ENCODE measurements around the gene KCNJ15.

Gene KCNJ15

DNA sequence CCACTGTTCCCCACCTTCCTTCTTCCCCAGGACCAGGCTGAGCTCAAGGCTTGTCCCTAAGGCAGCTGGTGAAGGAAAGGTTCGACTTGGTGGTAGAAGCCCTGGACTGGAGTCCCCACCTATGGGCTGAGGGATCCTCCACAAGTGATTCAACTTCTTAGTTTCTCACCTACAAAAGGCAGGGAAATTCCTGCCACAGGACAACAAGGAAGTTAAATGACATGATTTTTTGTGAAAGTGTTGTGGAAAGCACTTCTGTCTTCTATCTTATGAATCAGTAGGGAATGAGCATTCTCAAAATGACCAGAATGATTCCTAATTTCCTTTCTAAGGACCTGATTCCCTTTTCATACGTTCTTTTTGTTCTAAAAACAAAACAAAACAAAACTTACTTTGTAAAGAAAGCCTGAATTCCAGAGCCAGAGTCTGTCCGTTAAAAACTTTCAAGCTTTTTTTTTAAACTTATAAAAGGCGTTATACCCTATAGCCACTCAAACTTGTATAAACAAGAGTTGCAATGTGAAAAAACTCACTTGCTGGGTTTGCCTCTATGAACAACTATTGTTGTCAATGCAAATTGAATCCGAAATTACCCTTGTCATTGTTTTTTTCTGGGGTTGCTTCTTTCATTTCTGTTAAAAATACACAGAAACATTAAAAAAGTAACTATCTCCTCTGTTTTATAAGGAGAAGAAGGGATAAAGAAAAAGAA is 12.2 kb downstream of the KCNJ15 start:
- DNase-seq (ENCODE audit: low read depth) = no peak

- no peak for DNase-seq (ENCODE audit: low read depth)
Measured at GRCh38 chr21:38269576-38269936, 12.8 kb downstream of the KCNJ15 start.

DNA sequence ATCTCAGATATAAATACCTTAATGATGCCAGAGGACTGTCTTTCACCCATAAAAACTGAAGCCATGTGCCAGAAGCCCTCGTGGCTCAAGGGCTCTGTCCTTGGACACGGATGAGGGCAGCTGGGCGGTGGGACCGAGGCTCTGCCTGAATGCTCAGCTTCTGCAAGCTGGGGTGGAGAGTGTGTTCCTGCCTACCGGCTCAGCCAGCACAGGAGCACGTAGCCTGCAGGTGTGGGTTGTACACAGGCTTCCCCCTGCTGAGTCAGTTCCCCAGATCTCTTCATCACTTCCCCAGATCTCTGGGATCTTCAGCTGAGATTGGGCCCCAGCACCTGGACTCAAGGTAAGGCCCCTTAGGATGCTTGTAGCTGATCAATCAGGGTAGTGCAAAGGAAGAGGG is 15.4 kb downstream of the KCNJ15 start:
- DNase-seq (ENCODE audit: low read depth) = no peak

- no peak for DNase-seq (ENCODE audit: low read depth)
Measured at GRCh38 chr21:38273745-38274542, 17.2 kb downstream of the KCNJ15 start.

GRCh38 chr21:38277501-38278131 is 20.8 kb downstream of the KCNJ15 start:
- peak; percentile 88 for DNase-seq (ENCODE audit: low read depth)

GRCh38 chr21:38280454-38280853 is 23.7 kb downstream of the KCNJ15 start:
- DNase-seq (ENCODE audit: low read depth) = no peak

GRCh38 chr21:38280867-38281266 is 24.1 kb downstream of the KCNJ15 start:
- no peak for DNase-seq (ENCODE audit: low read depth)

DNA sequence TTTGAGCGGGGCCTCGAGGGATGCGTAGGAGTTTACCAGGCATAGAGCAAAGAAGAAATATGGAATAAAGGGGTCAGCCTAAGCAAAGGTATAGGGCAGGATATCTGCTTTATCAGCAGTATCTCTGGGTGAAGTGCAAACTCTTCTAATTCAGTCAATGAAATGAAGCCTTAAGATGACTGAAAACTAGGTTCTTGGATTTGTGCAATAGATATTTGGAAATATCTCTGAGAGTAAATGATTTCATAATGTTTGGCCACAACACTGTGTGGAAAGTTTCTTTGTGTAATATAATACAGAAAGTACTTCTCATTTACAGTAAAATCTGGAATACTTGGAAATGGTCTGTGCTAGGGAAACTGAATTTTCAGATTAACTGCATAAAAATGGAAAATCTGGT is 26.1 kb downstream of the KCNJ15 start:
- no peak for DNase-seq (ENCODE audit: low read depth)

- DNase-seq (ENCODE audit: low read depth) = no peak
Measured at GRCh38 chr21:38284216-38284615, 27.4 kb downstream of the KCNJ15 start.

GRCh38 chr21:38286739-38287471 is 30.1 kb downstream of the KCNJ15 start:
- DNase-seq (ENCODE audit: low read depth) = no peak

- no peak for DNase-seq (ENCODE audit: low read depth)
Measured at GRCh38 chr21:38287476-38287875, 30.7 kb downstream of the KCNJ15 start.

- DNase-seq (ENCODE audit: low read depth) = peak; percentile 87
Measured at GRCh38 chr21:38289705-38290485, 33.1 kb downstream of the KCNJ15 start.

- DNase-seq (ENCODE audit: low read depth) = no peak
Measured at GRCh38 chr21:38290809-38291208, 34.0 kb downstream of the KCNJ15 start.

GRCh38 chr21:38291874-38292273 is 35.1 kb downstream of the KCNJ15 start:
- DNase-seq (ENCODE audit: low read depth) = no peak

DNA sequence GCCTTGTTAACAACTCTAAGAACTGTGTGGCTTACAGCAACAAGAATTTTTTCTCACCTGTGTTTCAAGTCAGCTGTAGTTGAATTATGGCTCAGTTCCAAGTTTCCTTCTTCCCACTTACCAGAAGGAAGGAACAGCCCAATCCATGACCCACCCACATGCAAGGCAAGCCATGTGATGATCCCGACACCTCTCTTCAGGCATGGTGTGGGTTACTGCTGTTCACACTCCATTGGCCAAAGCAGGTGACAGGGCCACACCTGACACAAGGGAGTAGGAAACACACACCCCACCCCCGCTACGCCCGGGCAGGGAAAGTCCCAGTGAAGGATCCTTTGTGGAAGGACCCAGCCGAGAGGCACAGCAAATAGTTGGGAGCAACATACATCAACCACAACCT is 36.3 kb downstream of the KCNJ15 start:
- no peak for DNase-seq (ENCODE audit: low read depth)

GRCh38 chr21:38293765-38294164 is 37.0 kb downstream of the KCNJ15 start:
- no peak for DNase-seq (ENCODE audit: low read depth)

DNA sequence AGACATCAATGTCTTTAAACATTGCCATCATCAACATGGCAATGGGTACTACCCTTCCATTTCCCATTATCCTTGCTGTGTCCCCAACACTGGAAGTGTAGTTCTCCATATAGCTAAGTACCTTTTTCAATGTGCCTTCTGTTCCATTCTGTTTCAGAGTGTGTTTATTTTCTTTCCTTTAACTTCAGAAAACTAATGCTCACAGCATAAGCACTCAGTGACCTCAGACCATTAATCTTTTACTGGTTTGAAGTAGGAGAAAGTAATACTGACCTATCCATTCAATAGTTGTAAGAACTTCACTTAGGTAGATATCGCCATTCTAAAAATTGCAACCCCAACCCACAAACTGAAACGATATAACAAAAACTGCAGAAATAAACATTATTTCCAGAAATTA is 37.8 kb downstream of the KCNJ15 start:
- DNase-seq (ENCODE audit: low read depth) = no peak

DNA sequence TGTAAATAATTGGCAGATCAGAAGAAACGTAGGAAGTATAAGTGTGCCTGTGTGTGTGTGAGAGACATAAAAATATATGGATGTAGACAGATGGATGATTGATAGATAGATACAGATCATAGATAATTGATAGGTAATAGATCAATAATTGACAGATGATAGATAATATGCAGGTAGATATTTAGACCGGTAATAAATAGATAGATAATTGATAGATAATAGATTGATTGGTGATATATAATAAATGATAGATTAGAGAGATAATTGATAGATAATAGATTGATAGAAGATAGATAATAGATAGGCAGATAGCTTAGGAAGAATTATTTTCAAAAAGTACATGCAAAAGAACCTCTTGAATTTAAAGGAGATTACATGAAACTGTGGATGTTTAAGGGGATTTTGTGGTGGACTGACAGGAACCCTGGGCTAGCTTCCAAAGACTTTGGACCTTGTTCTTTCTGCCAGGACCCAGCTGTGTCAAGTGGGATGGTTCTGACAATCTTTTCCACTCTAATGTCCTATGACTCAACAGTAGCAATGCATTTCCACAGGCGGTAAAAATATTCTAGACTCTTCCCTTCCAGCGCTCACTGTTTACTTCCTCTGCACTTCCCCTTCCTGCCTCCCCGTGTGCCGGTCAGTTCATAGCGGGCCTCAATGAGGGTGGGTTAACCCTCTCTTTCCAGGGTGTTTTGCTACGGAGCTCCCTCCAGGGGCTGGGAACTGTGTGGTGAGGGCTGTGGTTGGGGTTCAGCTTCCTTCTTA is 39.4 kb downstream of the KCNJ15 start:
- DNase-seq (ENCODE audit: low read depth) = peak; percentile 8

DNA sequence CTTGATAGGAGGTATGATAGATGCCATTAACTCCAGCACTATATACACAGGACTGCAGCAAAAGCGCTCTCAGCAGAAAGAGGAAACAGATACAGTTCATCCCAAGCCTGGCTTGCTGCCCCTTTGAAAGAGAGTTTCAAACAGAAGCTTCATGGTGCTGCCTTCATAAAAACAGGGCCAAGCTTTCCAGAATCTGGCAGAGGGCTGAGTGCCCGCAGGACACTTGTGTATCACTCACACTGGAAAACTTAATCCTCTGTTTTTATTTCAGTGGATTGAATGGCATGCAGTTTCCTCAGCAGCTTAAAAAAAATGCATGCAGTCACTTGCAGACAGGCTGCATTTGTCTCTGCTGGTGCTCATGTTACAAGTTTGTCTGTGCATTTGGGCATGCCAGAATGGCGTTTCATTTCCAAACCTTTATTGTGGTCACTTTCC is 40.4 kb downstream of the KCNJ15 start:
- DNase-seq (ENCODE audit: low read depth) = peak; percentile 57

- DNase-seq (ENCODE audit: low read depth) = no peak
Measured at GRCh38 chr21:38297871-38298270, 41.1 kb downstream of the KCNJ15 start.

DNA sequence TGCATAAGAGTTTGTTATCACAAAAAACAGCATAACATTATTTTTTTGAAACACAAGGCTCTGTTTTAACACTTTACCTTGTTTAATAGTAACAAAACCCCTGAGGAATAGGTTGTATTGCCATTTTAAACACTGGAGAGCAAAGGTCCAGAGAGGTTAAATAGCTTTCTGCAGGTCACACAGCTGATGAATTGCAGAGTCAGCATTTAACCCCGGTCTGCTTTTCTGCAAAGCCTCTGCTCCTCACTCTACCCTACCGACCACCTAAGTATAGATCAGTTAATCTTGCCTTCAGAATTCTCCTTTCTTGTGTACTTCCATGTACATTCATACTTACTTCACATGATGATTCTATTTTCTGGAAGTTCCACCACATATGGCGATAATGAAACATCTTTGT is 42.0 kb downstream of the KCNJ15 start:
- DNase-seq (ENCODE audit: low read depth) = no peak
